ENCODE measurements around the gene CCL28.
"Not testable (repeated sequence)": the region's sequence is repeated elsewhere in the genome, so short reads cannot be mapped to it uniquely, and the experiment has no call there.

- TF ChIP-seq CTCF (conservative IDR thresholded peaks at IDR 0.05; ENCODE audit: low read depth, low read length); EZH2 (IDR thresholded peaks at IDR 0.05; ENCODE audit: low read length, unreplicated experiment): not testable (repeated sequence)
Observed at GRCh38 chr5:43423086-43423485, 10.9 kb upstream of the CCL28 start.

Data from PC-3 (cell line).